Stimulated activated CD4-positive, alpha-beta T cell treated with anti-CD3 and anti-CD28 coated beads, Interleukin-15, amount 100 ng/mL, for 1 hour (primary cell): Measurements from ENCODE around the gene VDR.

Experiments used
- DNase-seq, 2 donors: peaks; one replicate each; pipeline ENCODE4 v3.0.0-alpha.2; 2020; ENCODE audit warnings: low read depth in 1 of 2, low spot score in 1 of 2

VDR gene

DNA sequence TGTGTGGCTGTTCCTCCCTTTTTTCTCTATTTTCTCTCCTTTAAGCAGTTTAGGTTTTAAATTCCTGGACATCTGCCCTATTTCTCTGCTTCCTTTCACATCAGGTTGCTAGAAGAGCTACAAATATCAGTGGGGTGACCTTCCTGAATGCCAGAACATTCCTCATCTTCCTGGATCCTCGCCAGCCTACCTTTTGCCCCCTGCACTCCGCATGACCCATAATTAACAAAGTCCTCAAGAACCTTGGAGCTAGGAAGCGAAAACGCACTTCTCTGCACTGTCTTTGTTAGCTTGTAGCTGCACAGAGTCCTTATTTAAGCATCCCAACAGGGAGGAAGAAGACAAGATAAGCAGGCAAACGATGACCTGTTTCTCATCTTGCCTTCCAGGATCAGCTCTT is 30.5 kb downstream of the VDR start:
- DNase-seq: no peak

DNA sequence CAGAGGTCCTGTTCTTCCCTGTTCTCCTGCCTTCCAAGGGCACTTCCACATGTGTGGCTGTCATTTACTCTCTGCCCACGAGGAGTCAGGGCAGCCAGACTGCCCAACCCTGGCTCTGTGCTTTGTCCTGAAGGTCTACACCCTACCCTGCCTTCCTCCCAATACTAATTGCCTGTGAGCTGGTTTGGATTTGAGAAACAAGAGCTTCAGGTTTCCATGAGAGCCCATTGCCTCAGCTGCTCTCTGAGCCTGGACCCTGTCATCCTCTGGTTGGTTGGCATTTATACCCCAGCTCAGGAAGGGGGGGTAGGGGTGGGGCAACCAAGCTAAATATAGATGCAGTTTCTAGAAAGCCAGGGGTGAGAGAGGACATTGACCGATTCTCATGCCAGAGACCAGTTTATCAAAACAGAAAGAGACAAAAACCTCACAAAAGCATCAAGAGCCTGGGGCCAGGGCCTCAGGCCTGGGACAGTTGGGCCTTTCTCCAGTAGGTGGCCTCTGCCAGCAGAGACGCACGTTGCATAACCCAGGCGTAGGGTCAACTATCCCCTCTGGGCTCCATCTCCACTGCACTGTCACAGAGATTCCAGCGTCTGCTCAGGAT is 34.5 kb downstream of the VDR start:
- DNase-seq: no peak

DNA sequence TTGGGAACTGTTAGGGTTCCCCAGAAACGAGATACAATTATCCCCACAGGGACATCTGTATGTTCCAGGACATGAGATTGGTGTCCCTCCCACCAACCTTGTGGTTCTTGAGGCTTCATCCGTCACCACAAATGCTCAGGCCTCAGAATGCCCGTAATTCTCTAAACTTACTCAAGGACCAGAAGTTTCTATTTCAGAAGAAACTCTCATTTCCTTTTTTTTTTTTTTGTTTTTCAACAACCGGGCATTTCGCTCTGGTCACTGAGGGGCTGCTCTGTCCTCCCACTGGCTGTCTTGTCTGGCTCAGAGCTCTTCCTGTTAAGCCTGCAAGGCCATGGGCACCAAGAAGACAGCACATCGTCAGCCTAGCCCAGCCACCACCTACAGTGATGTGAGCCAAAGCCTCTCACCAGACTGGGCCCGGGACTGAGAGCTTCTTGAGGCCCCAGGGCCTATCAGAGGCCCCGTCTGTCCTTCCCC is 36.2 kb downstream of the VDR start:
- no peak for DNase-seq

DNA sequence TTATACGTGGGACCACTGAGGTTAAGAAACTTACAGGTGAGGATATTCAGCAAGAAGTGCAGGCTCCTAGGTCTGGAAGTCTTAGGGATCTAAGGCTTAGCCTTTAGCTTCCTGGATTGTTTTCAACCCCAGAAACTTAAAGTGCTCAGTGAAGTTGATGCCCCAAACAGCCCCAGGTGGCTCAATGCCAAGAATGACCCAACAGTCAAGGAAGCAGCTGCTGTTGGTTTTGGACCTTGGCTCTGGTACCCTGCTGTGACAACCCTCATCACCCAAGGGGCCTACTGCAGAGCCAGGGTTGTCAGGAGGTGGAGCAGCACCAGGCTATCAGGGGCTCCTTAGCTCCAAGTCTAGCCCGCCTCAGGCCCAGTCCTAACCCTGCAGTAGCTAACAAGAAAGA is 36.8 kb downstream of the VDR start:
- no peak for DNase-seq

DNA sequence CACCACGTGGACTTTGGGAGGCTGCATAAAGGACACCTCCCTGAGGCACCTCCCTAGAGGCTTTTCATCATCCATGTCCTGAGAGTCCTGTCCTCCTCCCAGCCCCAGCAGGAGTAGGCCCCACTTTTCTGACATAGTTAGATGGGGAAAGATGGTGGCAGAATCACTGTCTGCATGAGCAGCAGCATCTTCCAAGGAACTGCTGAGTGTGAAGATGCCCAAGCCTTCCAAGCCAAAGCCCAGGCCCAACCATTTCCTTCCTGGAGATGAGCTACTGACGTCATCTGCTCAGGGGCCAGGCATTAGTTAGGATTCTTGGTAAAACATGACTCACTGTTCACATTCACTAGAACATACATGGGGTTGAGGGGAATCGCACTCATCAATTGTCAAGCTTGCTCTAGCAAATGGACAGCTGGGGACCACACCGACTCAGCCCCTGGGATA is 37.3 kb downstream of the VDR start:
- no peak for DNase-seq

DNA sequence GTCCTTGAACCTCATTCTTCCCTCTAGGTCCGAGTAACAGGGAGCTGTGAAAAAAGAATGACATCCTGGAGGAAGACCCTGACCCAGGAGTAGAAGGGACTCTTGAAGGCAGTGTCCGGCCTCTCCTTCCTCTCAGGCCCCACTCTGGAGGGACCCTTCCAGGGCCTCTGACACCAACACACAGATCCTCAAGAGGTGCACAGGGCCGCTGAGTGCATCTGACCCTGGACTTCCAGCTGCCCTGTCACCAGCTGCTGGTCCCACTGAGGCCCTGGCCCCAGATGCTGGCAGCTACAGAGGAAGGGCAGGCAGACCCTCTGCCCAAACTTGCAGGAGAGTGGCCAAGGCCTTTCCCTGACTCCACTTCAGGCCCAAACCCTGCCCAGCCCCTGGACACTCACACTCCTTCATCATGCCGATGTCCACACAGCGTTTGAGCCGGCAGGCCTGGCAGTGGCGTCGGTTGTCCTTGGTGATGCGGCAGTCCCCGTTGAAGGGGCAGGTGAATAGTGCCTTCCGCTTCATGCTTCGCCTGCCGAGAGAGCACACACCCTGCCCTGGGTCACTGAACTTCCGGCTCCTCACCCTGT is 40.1 kb downstream of the VDR start:
- DNase-seq: no peak

DNA sequence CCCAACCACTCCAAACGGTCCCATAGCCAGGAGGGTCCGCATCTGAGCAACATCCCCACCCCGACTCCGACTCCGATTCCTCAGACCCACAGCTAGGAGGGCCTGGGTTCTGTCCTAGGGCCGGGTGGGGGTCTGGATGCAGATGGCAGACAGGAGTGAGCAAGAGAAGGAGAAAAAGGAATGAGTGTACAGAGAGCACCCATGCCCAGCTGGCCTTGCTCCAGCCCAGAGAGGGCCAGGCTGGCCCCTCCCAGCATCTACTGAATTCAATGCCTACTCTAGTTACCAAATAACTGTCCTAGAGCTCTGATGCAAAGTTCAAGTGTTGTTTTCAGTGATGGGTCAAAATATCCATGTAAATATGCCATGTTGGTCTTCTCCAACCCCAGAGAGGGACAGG is 40.8 kb downstream of the VDR start:
- DNase-seq: no peak

DNA sequence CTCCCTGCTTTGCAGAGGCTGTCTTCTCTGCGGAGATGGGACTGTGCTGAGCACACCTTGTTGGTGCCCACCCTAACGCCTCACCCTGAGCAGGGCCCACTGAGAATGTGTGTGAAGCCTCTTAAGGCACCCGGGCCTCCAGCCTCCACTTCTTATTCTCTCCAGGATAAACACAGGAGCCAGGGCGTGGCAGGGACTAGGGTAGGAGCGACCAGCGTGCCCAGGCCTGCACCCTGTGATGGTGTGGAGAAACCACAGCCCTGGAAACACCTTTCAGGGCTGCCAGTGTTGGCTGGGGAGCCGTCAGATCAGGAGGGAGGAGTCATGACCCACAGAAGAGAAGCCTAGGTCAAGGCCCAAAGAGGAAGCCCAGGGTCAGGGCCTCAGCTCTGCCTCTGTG is 41.3 kb downstream of the VDR start:
- no peak for DNase-seq

DNA sequence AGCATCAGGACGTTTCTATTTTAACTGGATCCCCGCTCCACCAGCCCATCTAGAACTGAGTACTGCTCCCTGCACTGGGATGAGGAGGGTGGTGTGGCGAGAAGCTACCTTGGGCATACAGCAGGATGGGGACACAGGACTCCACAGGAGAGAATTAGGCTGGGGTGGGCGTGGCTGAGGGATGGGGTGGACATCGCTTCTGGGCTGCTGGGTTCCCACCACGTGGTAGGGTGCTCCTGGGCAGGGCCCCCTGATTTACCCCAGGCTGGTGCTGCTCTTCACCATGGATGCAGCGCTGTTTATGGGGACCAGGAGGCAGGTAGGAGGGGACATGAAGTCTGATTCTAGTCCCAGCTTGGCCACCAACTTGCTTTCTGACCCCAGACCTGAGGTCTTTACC is 41.9 kb downstream of the VDR start:
- DNase-seq: no peak

DNA sequence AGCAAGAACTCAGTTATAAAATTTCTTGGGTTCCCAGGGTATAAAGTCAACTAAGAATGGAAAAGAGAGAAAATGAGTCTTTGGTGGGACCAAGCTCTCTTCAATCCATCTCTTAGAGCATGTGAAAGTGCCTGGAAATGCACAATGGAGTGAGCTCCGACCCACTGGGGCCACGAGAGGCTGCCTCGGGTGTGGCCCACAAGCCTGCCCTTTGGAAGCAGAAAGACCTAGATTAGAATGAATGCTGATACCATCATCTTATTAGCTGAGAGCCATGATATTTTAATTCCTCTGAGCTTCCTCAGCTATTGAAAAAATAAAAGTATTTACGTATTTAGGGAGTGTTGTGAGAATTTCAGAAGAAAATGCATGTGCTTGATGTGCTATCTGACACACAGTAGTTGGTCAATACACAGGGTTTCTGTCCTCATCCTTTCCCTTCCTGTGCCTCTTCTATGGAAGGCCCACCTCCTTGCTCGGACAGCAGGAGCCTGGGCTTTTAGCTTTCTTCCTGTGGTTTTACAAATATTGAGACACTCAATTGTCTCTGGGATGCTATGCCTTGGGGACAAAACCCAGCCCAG is 42.5 kb downstream of the VDR start:
- no peak for DNase-seq

DNA sequence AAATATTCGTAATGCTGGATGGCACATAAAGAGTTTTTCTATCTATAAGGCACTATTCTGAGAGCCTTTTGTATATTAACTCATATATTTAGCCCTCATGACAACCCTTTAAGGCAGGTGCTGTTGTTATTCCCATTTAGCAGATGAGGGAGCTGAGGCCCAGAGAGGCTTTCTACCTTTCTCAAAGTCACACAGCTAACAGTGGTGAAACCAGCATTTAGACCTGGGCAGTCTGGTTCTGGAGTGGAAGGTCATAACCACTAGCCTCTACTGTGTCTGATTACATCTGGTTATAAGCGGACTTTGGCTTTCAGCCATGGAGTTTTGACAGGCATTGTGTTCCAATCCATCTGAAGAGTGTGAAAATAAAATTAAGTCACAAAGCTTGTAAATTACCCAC is 43.9 kb downstream of the VDR start:
- DNase-seq: no peak

DNA sequence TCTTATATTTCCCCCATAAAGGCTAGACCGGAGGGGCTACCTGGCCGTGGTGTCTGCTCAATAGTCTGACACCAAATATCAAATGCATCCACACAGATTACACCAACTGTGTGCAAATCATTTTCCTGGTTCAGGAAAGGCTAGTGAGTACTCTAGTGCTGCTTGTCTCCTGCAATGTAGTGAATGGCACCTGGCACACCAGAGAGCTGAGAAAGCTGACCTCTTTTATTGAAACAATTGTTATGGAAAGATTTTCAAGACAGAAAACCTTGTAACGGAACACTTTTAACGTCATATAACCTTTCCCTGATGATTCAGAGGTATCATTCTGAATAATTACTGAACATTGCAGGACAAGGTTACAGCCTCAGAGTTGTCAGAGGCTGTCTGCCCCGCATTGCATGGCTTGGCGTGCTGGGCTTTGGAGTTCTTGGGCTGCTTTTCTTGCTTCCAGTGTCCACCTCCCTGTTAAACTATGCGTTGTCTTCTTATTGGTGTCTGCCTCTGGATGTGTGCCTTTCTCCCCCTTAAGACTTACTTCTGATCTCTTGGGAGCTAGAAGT is 44.4 kb downstream of the VDR start:
- no peak for DNase-seq

DNA sequence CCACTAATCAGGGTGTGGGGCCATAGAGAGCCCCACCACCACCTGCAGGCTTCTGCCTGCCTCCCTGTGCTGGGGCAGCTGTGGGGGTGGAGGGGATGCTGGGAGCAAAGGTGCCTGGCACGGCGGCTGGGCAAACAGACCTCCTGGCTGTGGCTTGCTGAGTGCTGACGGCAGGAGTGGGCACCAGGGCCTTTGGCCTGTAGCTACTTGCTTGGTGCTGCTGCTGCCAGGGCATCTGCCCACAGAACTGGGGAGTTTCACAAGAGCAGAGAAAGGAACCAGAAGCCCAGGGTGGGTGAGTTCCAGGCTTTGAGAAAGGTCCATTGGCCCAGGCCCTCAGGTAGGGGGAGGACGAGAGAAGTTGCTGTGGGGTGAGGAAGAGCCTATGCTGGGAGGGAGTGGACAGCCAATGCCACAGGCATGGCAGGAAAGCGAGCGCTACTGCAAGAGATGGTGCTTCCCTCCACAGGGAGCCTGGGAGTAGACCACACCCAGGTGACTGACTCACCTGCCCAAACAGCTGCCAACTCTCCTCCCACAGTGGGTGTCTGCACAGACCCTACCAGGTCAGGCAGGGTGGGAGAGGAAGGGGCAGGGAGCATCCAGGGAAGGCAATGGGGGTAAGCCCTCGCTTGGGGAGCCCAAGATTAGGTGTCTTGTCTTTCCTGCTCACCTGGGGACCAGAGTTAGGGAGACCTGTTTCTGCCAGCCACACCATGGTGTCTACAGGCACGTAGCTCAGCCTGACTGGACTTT is 46.1 kb downstream of the VDR start:
- DNase-seq: no peak

DNA sequence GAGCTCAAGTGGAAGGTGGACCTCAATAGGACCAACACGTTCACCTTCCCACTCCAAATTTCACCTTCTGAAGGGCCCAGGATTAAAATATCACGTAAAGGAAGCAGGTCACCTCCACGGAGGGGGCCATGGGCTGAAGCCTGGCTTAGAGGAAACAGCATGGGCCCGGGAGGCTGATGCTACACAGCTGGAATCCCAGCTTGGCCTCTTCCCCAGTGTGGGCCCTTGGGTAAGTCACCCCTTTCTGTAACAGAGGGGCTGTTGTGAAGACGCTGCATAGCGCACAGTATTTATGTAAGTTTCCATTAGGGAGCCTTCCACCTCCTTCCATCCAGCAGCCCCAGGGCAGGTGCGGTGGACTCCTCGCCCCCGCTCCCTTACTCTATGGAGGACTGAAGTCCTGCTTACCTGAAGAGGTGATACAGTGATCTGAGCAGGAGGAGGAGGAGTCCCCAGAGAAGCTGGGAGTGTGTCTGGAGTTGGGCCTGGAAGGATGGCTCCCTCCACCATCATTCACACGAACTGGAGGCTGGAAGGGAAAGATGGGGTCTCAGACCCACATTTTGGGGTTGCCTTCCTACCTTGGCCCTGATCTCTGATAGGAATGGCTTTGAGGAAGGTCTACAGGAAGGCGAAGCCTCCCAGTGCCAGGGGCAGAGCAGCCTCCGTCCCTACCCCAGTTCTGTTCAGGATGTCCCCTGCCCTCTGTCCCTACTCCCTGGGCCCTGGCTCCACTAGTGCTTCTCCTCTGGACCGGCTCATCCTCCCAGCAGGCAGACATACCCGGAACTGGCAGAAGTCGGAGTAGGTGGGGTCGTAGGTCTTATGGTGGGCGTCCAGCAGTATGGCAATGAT is 47.8 kb downstream of the VDR start:
- DNase-seq: no peak

DNA sequence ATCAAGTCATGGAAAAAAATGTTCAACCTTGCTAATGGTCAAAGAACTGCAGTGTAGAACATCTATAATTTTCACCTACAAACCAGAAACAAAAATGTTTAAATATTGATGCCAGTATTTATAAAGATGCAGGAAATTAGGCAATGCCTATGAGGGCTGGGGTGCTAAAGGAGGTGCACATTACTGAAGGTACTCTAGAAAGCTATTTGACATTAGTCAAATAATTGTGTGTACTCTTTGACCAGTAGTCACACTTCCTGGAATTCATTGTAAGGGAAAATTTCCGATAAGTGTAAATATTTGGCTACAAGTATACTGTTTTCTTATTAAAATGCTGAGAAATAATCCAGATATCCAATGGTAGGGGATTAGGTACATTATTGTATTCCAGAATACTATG is 48.7 kb downstream of the VDR start:
- no peak for DNase-seq

DNA sequence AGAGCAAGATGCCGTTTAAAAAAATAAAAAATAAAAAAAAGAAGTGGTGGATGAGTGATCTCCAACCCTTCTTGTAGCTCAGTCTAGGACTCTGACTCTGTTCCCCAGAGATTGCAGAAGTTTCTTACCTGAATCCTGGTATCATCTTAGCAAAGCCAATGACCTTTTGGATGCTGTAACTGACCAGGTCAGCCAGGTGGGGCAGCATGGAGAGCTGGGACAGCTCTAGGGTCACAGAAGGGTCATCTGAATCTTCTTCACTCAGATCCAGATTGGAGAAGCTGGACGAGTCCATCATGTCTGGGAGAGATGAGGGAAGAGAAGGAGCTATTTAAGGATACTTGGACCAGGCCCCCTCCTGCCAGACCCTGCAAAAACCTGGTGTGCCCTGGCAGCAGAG is 49.3 kb downstream of the VDR start:
- no peak for DNase-seq

DNA sequence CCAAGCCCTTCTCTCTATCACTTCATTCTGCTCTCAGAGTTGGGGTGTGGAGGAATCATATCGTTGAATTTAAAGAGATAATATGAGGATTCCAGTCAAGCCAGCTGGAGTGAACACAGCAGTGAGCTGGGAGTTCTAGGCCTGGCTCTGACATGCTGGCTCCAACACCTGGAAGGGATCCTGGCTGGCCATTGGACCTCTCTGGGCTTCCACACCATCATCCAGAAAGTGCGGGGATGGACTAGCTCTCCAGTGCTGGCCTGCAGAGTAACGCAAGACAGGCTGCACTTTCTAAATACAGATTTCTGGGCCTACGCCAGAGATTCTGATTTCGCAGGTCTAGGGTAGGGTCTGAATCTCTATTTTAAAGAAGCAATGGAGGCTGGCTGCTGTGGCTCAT is 50.3 kb downstream of the VDR start:
- DNase-seq: no peak

DNA sequence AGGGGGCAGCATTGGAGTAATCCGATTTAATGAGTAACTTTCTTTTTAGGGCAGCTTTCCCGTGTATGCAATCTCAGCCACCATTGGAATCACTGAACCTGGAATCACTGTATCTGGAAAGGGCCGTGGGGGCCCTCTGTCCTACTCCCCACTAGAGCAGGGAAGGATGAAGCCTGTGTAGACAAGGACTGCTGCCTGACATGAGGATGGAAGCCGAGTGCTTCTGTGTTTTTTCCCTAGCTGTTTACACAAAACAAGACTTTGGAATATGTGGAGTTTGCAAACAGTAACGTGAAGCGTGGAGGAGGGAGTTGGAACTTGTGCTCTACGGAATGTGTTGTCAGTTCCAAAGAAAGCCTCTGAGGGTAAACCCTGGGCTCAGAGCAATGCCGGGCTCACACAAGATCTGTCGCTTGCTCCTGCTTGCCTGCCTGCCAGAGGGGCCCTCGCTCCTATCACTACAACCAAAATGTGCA is 52.7 kb downstream of the VDR start:
- no peak for DNase-seq

DNA sequence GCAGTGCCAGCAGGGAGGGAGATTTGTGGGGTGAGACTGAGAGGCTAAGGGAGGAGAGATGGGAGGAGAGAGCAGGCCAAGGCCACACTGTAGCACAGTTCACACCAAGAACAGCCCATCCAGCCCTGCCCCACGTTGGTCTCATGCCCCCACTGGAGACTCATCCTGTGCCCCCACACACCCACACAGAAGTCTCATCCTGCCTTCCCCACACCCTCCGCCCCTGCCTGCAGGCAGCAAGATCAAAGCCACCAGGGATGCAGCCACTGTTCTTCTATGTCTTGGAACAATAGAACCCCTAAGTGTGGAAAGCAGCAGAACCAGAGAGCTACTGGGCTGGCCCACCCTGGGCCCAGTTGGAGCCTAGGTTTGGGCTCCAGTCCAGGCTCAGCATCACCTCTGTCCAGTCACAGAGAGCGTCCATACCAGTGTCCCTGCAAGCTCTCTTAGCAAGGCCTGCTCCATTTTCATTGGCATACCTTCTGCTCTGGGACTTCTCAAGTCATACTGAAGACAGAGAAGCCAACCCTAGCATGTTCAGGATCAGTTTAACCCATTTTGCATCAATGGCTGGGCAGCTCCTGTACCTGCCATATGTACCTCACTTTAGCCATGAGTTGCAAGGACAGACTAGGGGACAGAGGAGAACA is 53.4 kb downstream of the VDR start:
- no peak for DNase-seq
